HepG2 (cell line): ENCODE data around the gene MGAT5. TPM values are rescaled to one million over a fixed set of nuclear protein-coding genes. Genes with fewer than 3 reads are reported as not detected.

ENCODE experiments used
- ATAC-seq: fragments of 200-7000 bp; cut with Tn5 transposase; 3 replicates; pipeline ENCODE4 v1.9.1; 2020; ENCODE audit warnings: mild to moderate bottlenecking, moderate library complexity
- BruUV-seq: library from RNA; stranded (reverse); fragments of 400-500 nt; replicated peaks from 2 replicates; lab custom pipeline; 2021; lab: Mats Ljungman, UMichigan
- CTCF ChIA-PET: fragments of 300-600 bp; formaldehyde crosslinking; extraction: SDS; loops from one replicate; lab custom pipeline; 2021; ENCODE audit warnings: low total read pairs, inconsistent platforms, low intra/inter-chr PET ratio; lab: Yijun Ruan, JAX
- POLR2A ChIA-PET: fragments of 350-600 bp; sonication (Branson Sonifier 250); formaldehyde crosslinking; loops from one replicate; lab custom pipeline; 2020; ENCODE audit warnings: antibody characterized with exemption, inconsistent platforms; lab: Yijun Ruan, JAX
- DNase-seq: peaks from one replicate; pipeline ENCODE4 v3.0.0-alpha.2; 2015; ENCODE audit warnings: low spot score
- FAIRE-seq: peaks from 3 replicates; lab custom pipeline; 2011; peaks lifted over from hg19 to GRCh38; lab: Jason Lieb, UNC
- H2AFZ ChIP-seq: one replicate; pipeline ENCODE4 v1.6.1; 2011; ENCODE audit warnings: low read length, inconsistent platforms
- H3K27ac ChIP-seq: fragments of 300-600 bp; 3 replicates; pipeline ENCODE4 v1.8.0; 2011; ENCODE audit warnings: mixed run types, mild to moderate bottlenecking, mixed read lengths, low read length, inconsistent platforms; ENCODE audit not compliant: insufficient read depth; ENCODE audit errors: extremely low read length
- H3K27me3 ChIP-seq, 2 experiments: fragments of 200-600 bp in 1 of 2; 2 replicates in 1 of 2; 3 replicates in 1 of 2; pipeline versions ENCODE4 v1.6.0 to v1.8.0; 2011; ENCODE audit warnings: low read length in 2 of 2, mild to moderate bottlenecking in 2 of 2, moderate library complexity in 2 of 2, inconsistent platforms in 1 of 2; ENCODE audit not compliant: insufficient read depth in 2 of 2, control insufficient read depth in 1 of 2
- H3K36me3 ChIP-seq, 2 experiments: fragments of 200-600 bp in 1 of 2; replicated peaks in 1 of 2; 2 replicates in 1 of 2; 3 replicates in 1 of 2; pipeline versions ENCODE4 v1.5.1 to v1.8.0; 2011; ENCODE audit warnings: low read length in 2 of 2, inconsistent platforms in 1 of 2; ENCODE audit not compliant: insufficient read depth in 2 of 2, control insufficient read depth in 1 of 2
- H3K4me1 ChIP-seq: 2 replicates; pipeline ENCODE4 v1.5.1; 2012; ENCODE audit warnings: low read length, inconsistent platforms; ENCODE audit not compliant: insufficient read depth
- H3K4me2 ChIP-seq: 2 replicates; pipeline ENCODE4 v1.6.0; 2011; ENCODE audit warnings: low read depth, low read length, inconsistent platforms
- H3K4me3 ChIP-seq, 3 experiments: fragments of 200-600 bp in 1 of 3; sonication (generic), shearing (Covaris generic) in 1 of 3; replicated peaks in 1 of 3; 2 replicates each; pipeline ENCODE4 v1.5.1; 2011 to 2016; ENCODE audit warnings: low read length in 3 of 3, inconsistent platforms in 2 of 3, low read depth in 2 of 3, mild to moderate bottlenecking in 2 of 3, control low read depth in 1 of 3, mixed read lengths in 1 of 3; ENCODE audit not compliant: insufficient read depth in 1 of 3
- H3K79me2 ChIP-seq: one replicate; pipeline ENCODE4 v1.6.1; 2011; ENCODE audit warnings: low read length, inconsistent platforms; ENCODE audit not compliant: insufficient read depth
- H3K9ac ChIP-seq: 2 replicates; pipeline ENCODE4 v1.6.0; 2011; ENCODE audit warnings: mild to moderate bottlenecking, low read depth, low read length, inconsistent platforms; ENCODE audit not compliant: insufficient read depth
- H3K9me3 ChIP-seq: 2 replicates; pipeline ENCODE4 v1.5.1; 2012; ENCODE audit warnings: mild to moderate bottlenecking, low read length
- H4K20me1 ChIP-seq: 2 replicates; pipeline ENCODE4 v1.6.0; 2011; ENCODE audit warnings: inconsistent platforms, mild to moderate bottlenecking, low read length, moderate library complexity; ENCODE audit not compliant: insufficient read depth
- AGO2 ChIP-seq: fragments of 200-400 bp; formaldehyde crosslinking; optimal IDR thresholded peaks from 2 replicates; pipeline ENCODE3; 2017; ENCODE audit warnings: mild to moderate bottlenecking, low read depth, low read length, moderate library complexity
- POLR2A ChIP-seq, 2 experiments: IDR thresholded peaks; 2 replicates each; pipeline ENCODE4 v1.6.1; 2011; ENCODE audit warnings: low read depth in 2 of 2, low read length in 2 of 2, mild to moderate bottlenecking in 1 of 2, moderate library complexity in 1 of 2; ENCODE audit not compliant: insufficient read depth in 1 of 2
- RBM22 ChIP-seq: fragments of 200-400 bp; formaldehyde crosslinking; optimal IDR thresholded peaks from 2 replicates; pipeline ENCODE3; 2017; ENCODE audit warnings: mild to moderate bottlenecking, low read length, moderate library complexity
- SMC3 ChIP-seq: IDR thresholded peaks from 2 replicates; pipeline ENCODE4 v1.6.1; 2011; ENCODE audit warnings: low read length, improper control_type of control experiment
- SPEN ChIP-seq: sonication (generic); formaldehyde crosslinking; IDR thresholded peaks from 2 replicates; pipeline ENCODE4 v1.5.1; 2020; ENCODE audit warnings: low read depth, mild to moderate bottlenecking, missing genetic modification reagents
- ZFP90 ChIP-seq: sonication (generic); formaldehyde crosslinking; IDR thresholded peaks from 2 replicates; pipeline ENCODE4 v1.8.0; 2022; ENCODE audit warnings: missing genetic modification reagents, mild to moderate bottlenecking, inconsistent platforms, borderline replicate concordance
- ZMYM2 ChIP-seq: sonication (generic); formaldehyde crosslinking; IDR thresholded peaks from 2 replicates; pipeline ENCODE4 v1.8.0; 2022; ENCODE audit warnings: mild to moderate bottlenecking, missing genetic modification reagents
- ZMYM3 ChIP-seq: sonication (generic); formaldehyde crosslinking; IDR thresholded peaks from 2 replicates; pipeline ENCODE4 v1.5.1; 2020; ENCODE audit warnings: mild to moderate bottlenecking, missing genetic modification reagents
- ZNF224 ChIP-seq: sonication (generic); formaldehyde crosslinking; IDR thresholded peaks from 2 replicates; pipeline ENCODE4 v1.5.0; 2020; ENCODE audit warnings: mild to moderate bottlenecking, missing genetic modification reagents
- ZNF30 ChIP-seq: sonication (generic); formaldehyde crosslinking; IDR thresholded peaks from 2 replicates; pipeline ENCODE4 v1.5.0; 2020; ENCODE audit warnings: mild to moderate bottlenecking, missing genetic modification reagents
- ZNF766 ChIP-seq: sonication (generic); formaldehyde crosslinking; IDR thresholded peaks from 2 replicates; pipeline ENCODE4 v1.5.0; 2020; ENCODE audit warnings: missing genetic modification reagents, borderline replicate concordance
- WGBS: methylation state at CpG from one replicate; pipeline ENCODE4 v1.1.6; 2017; ENCODE audit warnings: low lambda C conversion rate; 5-methylcytosine and 5-hydroxymethylcytosine counted together
- in situ Hi-C: cut with HindIII; loops from 2 replicates; pipeline ENCODE4 v1.10.0; 2017; ENCODE audit warnings: low pct_unique_long_range_greater_than_20kb; ENCODE audit not compliant: extremely low pct_ligation_motif_present
- intact Hi-C: fragments of 100-400 bp; cut with micrococcal nuclease; formaldehyde crosslinking; loops from one replicate; pipeline ENCODE4 v1.10.0; 2022; ENCODE audit not compliant: unreplicated experiment
- polyA plus RNA-seq, 8 experiments: library from polyadenylated mRNA; depleted of rRNA in 3 of 8; stranded (reverse) in 7 of 8; unstranded in 1 of 8; fragments of >200 nt; fragmentation: Illumina TruSeq in 4 of 8; extraction: Trizol in 4 of 8; gene quantifications; 2 replicates each; pipeline versions ENCODE4 v1.2.1 to v1.2.3, GENCODE V29; 2011 to 2016; ENCODE audit warnings: low read depth in 4 of 8, missing spikeins in 1 of 8, mixed read lengths in 1 of 8; ENCODE audit not compliant: insufficient read depth in 1 of 8
- total RNA-seq, 5 experiments: library from RNA; depleted of rRNA; stranded (reverse); fragments of >200 nt; fragmentation: Illumina TruSeq; extraction: Trizol; gene quantifications; 2 replicates each; pipeline ENCODE4 v1.2.3, GENCODE V29; 2016; ENCODE audit warnings: low read depth in 1 of 5

MGAT5 gene
- total and polyA plus RNA-seq, 2 of the 13 experiments (the other 11 are each of a cell fraction or from before 2014, with no cell fraction given): 33.1 to 60.2 TPM

DNA sequence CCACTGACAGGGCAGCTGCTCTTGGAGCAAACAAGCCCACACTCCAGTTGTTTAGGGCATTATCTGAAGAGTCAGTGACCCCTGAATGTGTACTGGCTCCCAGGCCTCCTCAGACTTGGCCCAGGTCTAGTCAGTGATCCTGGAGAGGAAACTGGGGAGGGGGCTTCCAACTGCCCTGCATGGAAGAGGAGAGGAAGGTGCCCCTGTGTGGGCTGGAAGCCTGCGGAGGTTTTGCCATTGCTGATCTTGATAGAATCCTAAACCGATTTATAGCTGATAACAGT lies 197.4 kb downstream of the MGAT5 start:
- ATAC-seq: no peak
- H2AFZ ChIP-seq: no peak overlapping the region
- no peaks in the 10 kb centered on the region for H3K79me2 ChIP-seq
- ChIA-PET POLR2A (interaction anchor here (0.6 to 4.3 kb wide), 3 partner anchors 24 to 75 kb away, joined by 3 to 26 read pairs (median 5); no protein-coding TSS in a partner anchor), CTCF (interaction anchor here (0.7 to 3.0 kb wide), 13 partner anchors 19 to 565 kb away, joined by 3 to 52 read pairs (median 8); no protein-coding TSS in a partner anchor)
- H3K4me1 ChIP-seq: peaks cover 24% of the 10 kb centered on the region
- intact Hi-C loops: loop anchor here (1.0 to 2.0 kb wide), 6 partner anchors 18 to 565 kb away; no protein-coding TSS in a partner anchor
- no peaks in the 10 kb centered on the region for H3K27me3 ChIP-seq
- peaks cover 3% of the 10 kb centered on the region; the same call in 1 of the 2 replicates for H4K20me1 ChIP-seq
- H3K4me2 ChIP-seq: no peak overlapping the region
- in situ Hi-C loops: loop anchor here (10.0 kb wide), 2 partner anchors 326 to 566 kb away; no protein-coding TSS in a partner anchor
- TF ChIP-seq SPEN (0 out of 2 replicates have a peak, but pooled peaks have one; percentile 16), ZMYM3 (CRISPR knock-in tag) (no peak), ZNF224 (CRISPR knock-in tag) (0 out of 2 replicates have a peak, but pooled peaks have one; percentile 4), ZFP90 (no peak)
- H3K27ac ChIP-seq: no peak overlapping the region
- BruUV-seq: no TSS peak
- no peak overlapping the region for H3K4me3 ChIP-seq
- WGBS: 79% methylated on average over 2 of the region's 2 CpGs
- no peak for DNase-seq
- peaks cover 39 to 61% of the 10 kb centered on the region in 2 experiments for H3K36me3 ChIP-seq
- no peaks in the 10 kb centered on the region for H3K9me3 ChIP-seq
- H3K9ac ChIP-seq: no peak overlapping the region
- FAIRE-seq: no peak

DNA sequence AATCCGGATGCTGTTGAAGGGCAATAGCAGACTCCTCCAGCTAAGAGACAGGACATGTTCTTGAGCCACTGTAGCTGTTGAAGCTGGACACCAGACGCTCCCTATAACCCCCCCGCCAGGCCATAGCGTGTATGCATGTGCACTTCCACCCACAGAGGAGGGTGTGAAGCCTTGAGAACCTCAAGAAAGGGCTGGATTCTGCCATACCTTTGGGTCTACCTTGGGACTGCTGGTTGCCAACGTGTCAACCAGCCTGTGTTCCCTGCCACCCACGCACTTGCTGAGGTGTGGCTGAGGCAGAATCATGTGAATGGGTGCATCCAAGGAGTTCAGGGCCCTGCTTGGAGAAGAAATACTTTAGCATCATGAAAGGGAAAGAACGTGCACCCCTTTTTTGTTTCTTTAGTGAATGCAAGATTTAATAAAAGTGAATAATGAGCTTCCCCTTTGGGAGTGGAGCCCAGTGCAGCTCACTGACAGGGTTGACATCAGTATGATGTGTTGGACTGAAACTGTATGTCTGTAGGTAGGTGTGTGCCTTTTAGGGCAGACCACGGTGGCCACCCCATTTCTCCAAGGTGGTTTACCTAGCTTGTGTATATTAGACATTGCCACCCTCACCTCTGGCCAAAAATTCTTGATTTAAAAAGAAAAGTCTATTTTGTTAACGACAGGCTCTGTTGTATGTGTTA lies 198.3 kb downstream of the MGAT5 start:
- H3K79me2 ChIP-seq: no peaks in the 10 kb centered on the region
- DNase-seq (no peak), ATAC-seq (no peak), FAIRE-seq (no peak)
- peak; percentile 95 for TF ChIP-seq RBM22
- 0 out of 4 replicates have a peak, but pooled peaks of 1 of the 2 experiments have one; percentile 22 for TF ChIP-seq POLR2A (IDR thresholded peaks at IDR 0.05; ENCODE audit: insufficient read depth in 1 of 2, low read depth in 2 of 2, low read length in 2 of 2)
- TF ChIP-seq AGO2: peak; percentile 42
- TF ChIP-seq ZMYM2 (CRISPR knock-in tag): no peak
- TF ChIP-seq SMC3: no peak
- TF ChIP-seq ZNF30 (CRISPR knock-in tag): no peak
- no peak for TF ChIP-seq ZNF766 (CRISPR knock-in tag)
- ChIA-PET POLR2A (interaction anchor here (4.3 kb wide), 1 partner anchor 40 kb away, joined by 26 read pairs; no protein-coding TSS in a partner anchor), CTCF (interaction anchor here (0.8 to 3.0 kb wide), 5 partner anchors 37 to 565 kb away, joined by 3 to 52 read pairs (median 23); no protein-coding TSS in a partner anchor)
- peaks cover 28% of the 10 kb centered on the region for H3K4me1 ChIP-seq
- H3K27me3 ChIP-seq: no peaks in the 10 kb centered on the region
- BruUV-seq: no TSS peak
- no peak overlapping the region for H2AFZ ChIP-seq
- no peak overlapping the region for H3K27ac ChIP-seq
- in situ Hi-C loops (loop anchor here (10.0 kb wide), 2 partner anchors 327 to 567 kb away; no protein-coding TSS in a partner anchor), intact Hi-C loops (no loop called here)
- no peak overlapping the region for H3K4me2 ChIP-seq
- 95% methylated on average over 9 of the region's 9 CpGs for WGBS
- no peak overlapping the region for H3K9ac ChIP-seq
- no peaks in the 10 kb centered on the region; the same call in 1 of the 2 replicates for H4K20me1 ChIP-seq
- peaks cover 34 to 52% of the 10 kb centered on the region in 2 experiments for H3K36me3 ChIP-seq
- H3K4me3 ChIP-seq: no peak overlapping the region
- no peaks in the 10 kb centered on the region for H3K9me3 ChIP-seq
